SK-N-SH (cell line): Measurements from ENCODE around the gene ARAP1. TPM values are rescaled to one million over a fixed set of nuclear protein-coding genes. Genes with fewer than 3 reads are reported as not detected.

Source experiments
- CTCF ChIA-PET: fragments of 300-600, 350-600 bp; formaldehyde crosslinking; extraction: SDS; loops from one replicate; lab custom pipeline; 2021; lab: Yijun Ruan, JAX
- POLR2A ChIA-PET: fragments of 350-600 bp; sonication (Branson Sonifier 250); formaldehyde crosslinking; extraction: SDS; loops from one replicate; lab custom pipeline; 2020; ENCODE audit warnings: antibody characterized with exemption, inconsistent platforms; lab: Yijun Ruan, JAX
- DNase-seq: peaks from one replicate; pipeline ENCODE4 v3.0.0; 2012
- H2AFZ ChIP-seq: fragments of 200-600 bp; sonication (generic); 2 replicates; pipeline ENCODE4 v1.8.1; 2016; ENCODE audit warnings: antibody characterized with exemption, mild to moderate bottlenecking, low read depth
- H3F3A ChIP-seq: fragments of 200-600 bp; sonication (generic); replicated peaks from 2 replicates; pipeline ENCODE3; 2016; ENCODE audit warnings: antibody characterized with exemption, mild to moderate bottlenecking; ENCODE audit not compliant: insufficient read depth
- H3K27ac ChIP-seq, 2 experiments: fragments of 200-500 bp in 1 of 2; fragments of 200-600 bp in 1 of 2; sonication (Bioruptor generic) in 1 of 2; sonication (generic), shearing (Covaris generic) in 1 of 2; 2 replicates each; pipeline versions ENCODE4 v1.5.1 to v1.6.1; 2014 to 2016; ENCODE audit warnings: low read depth in 2 of 2, inconsistent platforms in 1 of 2, low read length in 1 of 2, mild to moderate bottlenecking in 1 of 2, mixed read lengths in 1 of 2
- H3K27me3 ChIP-seq: fragments of 200-600 bp; sonication (generic), shearing (Covaris generic); 2 replicates; pipeline ENCODE4 v1.6.1; 2016; ENCODE audit warnings: mixed run types; ENCODE audit not compliant: insufficient read depth
- H3K36me3 ChIP-seq, 2 experiments: fragments of 200-500 bp in 1 of 2; fragments of 200-600 bp in 1 of 2; sonication (Bioruptor generic) in 1 of 2; sonication (generic) in 1 of 2; replicated peaks in 1 of 2; 2 replicates each; pipeline versions ENCODE3 to v1.5.1; 2014 to 2016; ENCODE audit warnings: low read length in 1 of 2, mild to moderate bottlenecking in 1 of 2; ENCODE audit not compliant: insufficient read depth in 2 of 2, control insufficient read depth in 1 of 2
- H3K4me1 ChIP-seq, 2 experiments: fragments of 200-500 bp in 1 of 2; fragments of 200-600 bp in 1 of 2; sonication (Bioruptor generic) in 1 of 2; sonication (generic), shearing (Covaris generic) in 1 of 2; 2 replicates each; pipeline versions ENCODE4 v1.5.1 to v1.6.1; 2014 to 2016; ENCODE audit warnings: low read depth in 1 of 2, low read length in 1 of 2, mixed run types in 1 of 2; ENCODE audit not compliant: insufficient read depth in 2 of 2, control insufficient read depth in 1 of 2
- H3K4me2 ChIP-seq: fragments of 200-600 bp; sonication (generic), shearing (Covaris generic); 2 replicates; pipeline ENCODE4 v1.6.1; 2017; ENCODE audit warnings: mixed run types
- H3K4me3 ChIP-seq, 2 experiments: fragments of 200-500 bp in 1 of 2; fragments of 200-600 bp in 1 of 2; sonication (Bioruptor generic) in 1 of 2; sonication (generic), shearing (Covaris generic) in 1 of 2; 2 replicates each; pipeline versions ENCODE4 v1.5.1 to v1.8.1; 2014 to 2016; ENCODE audit warnings: low read depth in 2 of 2, inconsistent platforms in 1 of 2, low read length in 1 of 2, mild to moderate bottlenecking in 1 of 2, mixed read lengths in 1 of 2, moderate library complexity in 1 of 2
- H3K79me2 ChIP-seq: fragments of 200-600 bp; sonication (generic); 2 replicates; pipeline ENCODE4 v1.8.1; 2017; ENCODE audit warnings: mild to moderate bottlenecking; ENCODE audit not compliant: insufficient read depth
- H3K9ac ChIP-seq: fragments of 200-600 bp; sonication (generic); 2 replicates; pipeline ENCODE4 v1.6.1; 2017; ENCODE audit warnings: mixed run types
- H3K9me2 ChIP-seq: fragments of 200-600 bp; sonication (generic); 2 replicates; pipeline ENCODE4 v1.6.1; 2017; ENCODE audit warnings: mixed run types
- H3K9me3 ChIP-seq: fragments of 200-600 bp; sonication (generic); 2 replicates; pipeline ENCODE4 v1.6.1; 2017; ENCODE audit warnings: mixed run types, mild to moderate bottlenecking, moderate library complexity
- H4K20me1 ChIP-seq: fragments of 200-600 bp; sonication (generic); 2 replicates; pipeline ENCODE4 v1.6.1; 2017; ENCODE audit warnings: mild to moderate bottlenecking, mixed run types; ENCODE audit not compliant: insufficient read depth
- CTCF ChIP-seq: fragments of 200-600 bp; sonication (generic); IDR thresholded peaks from 2 replicates; pipeline ENCODE4 v1.6.1; 2017; ENCODE audit warnings: antibody characterized with exemption, mild to moderate bottlenecking, moderate library complexity
- ELF1 ChIP-seq: IDR thresholded peaks from 2 replicates; pipeline ENCODE4 v1.4.0; 2012
- GABPA ChIP-seq: IDR thresholded peaks from 2 replicates; pipeline ENCODE4 v1.4.0; 2012; ENCODE audit warnings: low read depth, mild to moderate bottlenecking
- IRF3 ChIP-seq: fragments of 150-350 bp; IDR thresholded peaks from 2 replicates; pipeline ENCODE4 v1.6.1; 2016; ENCODE audit warnings: mild to moderate bottlenecking, low read depth, low read length
- MXI1 ChIP-seq: IDR thresholded peaks from 2 replicates; pipeline ENCODE4 v1.6.1; 2012; ENCODE audit warnings: mild to moderate bottlenecking, low read depth, low read length, improper control_type of control experiment
- NFIC ChIP-seq: IDR thresholded peaks from 2 replicates; pipeline ENCODE4 v1.4.0; 2012; ENCODE audit warnings: borderline replicate concordance
- NRF1 ChIP-seq: IDR thresholded peaks from 2 replicates; pipeline ENCODE4 v1.6.1; 2012; ENCODE audit warnings: low read depth, mild to moderate bottlenecking, low read length
- POLR2AphosphoS5 ChIP-seq: IDR thresholded peaks from 2 replicates; pipeline ENCODE4 v1.6.1; 2012; ENCODE audit warnings: low read depth, low read length
- RCOR1 ChIP-seq: fragments of 150-350 bp; IDR thresholded peaks from 2 replicates; pipeline ENCODE4 v1.6.1; 2017; ENCODE audit warnings: antibody characterized with exemption, low read length
- RXRA ChIP-seq: IDR thresholded peaks from 2 replicates; pipeline ENCODE4 v1.4.0; 2012; ENCODE audit warnings: low read depth, mild to moderate bottlenecking, borderline replicate concordance
- SMC3 ChIP-seq: IDR thresholded peaks from 2 replicates; pipeline ENCODE4 v1.6.1; 2012; ENCODE audit warnings: low read depth, low read length, improper control_type of control experiment
- TCF12 ChIP-seq: IDR thresholded peaks from 2 replicates; pipeline ENCODE4 v1.4.0; 2012
- YY1 ChIP-seq: IDR thresholded peaks from 2 replicates; pipeline ENCODE4 v1.4.0; 2012; ENCODE audit warnings: low read depth, mild to moderate bottlenecking
- ZBTB33 ChIP-seq: IDR thresholded peaks from 2 replicates; pipeline ENCODE4 v1.4.0; 2012; ENCODE audit warnings: low read depth, borderline replicate concordance
- WGBS: methylation state at CpG from one replicate; pipeline ENCODE4 v1.1.6; 2017; ENCODE audit warnings: low lambda C conversion rate; 5-methylcytosine and 5-hydroxymethylcytosine counted together
- polyA plus RNA-seq, 3 experiments: library from polyadenylated mRNA; depleted of rRNA; stranded (reverse); fragments of >200 nt; gene quantifications; 2 replicates each; pipeline ENCODE4 v1.2.3, GENCODE V29; 2012

The ARAP1 gene
- polyA plus RNA-seq, 1 of the 3 experiments (the other 2 are of a cell fraction), result 56.6 TPM

- Histone ChIP-seq H3F3A (no peaks in the 10 kb centered on the region), H3K27me3 (no peaks in the 10 kb centered on the region)
Observed at GRCh38 chr11:72680624-72681158, 71.5 kb downstream of the ARAP1 start.

GRCh38 chr11:72679869-72680268 is 72.3 kb downstream of the ARAP1 start:
- CTCF ChIA-PET, result interaction anchor here (0.7 to 12.2 kb wide), 9 partner anchors 11 to 209 kb away, joined by 3 to 207 read pairs (median 20); no protein-coding TSS in a partner anchor
- no peaks in the 10 kb centered on the region for H3K36me3 ChIP-seq
- H3K4me2 ChIP-seq, result no peak overlapping the region
- no peak overlapping the region for H2AFZ ChIP-seq
- DNase-seq, result no peak
- no peaks in the 10 kb centered on the region for H3K9me3 ChIP-seq
- POLR2A ChIA-PET, result interaction anchor here (0.6 kb wide), 1 partner anchor 566 kb away, joined by 3 read pairs; no protein-coding TSS in a partner anchor
- no peaks in the 10 kb centered on the region for H3K79me2 ChIP-seq
- H3K27ac ChIP-seq, result no peak overlapping the region
- 83% methylated on average over 4 of the region's 5 CpGs for WGBS
- no peak overlapping the region for H3K4me3 ChIP-seq
- no peaks in the 10 kb centered on the region for H3F3A ChIP-seq
- no peak overlapping the region for H3K9ac ChIP-seq
- peaks cover 6% of the 10 kb centered on the region; the same call in 1 of the 2 replicates for H3K27me3 ChIP-seq
- TF ChIP-seq POLR2AphosphoS5, result no peak
- no peak for TF ChIP-seq IRF3
- no peak for TF ChIP-seq CTCF
- no peak for TF ChIP-seq GABPA
- no peak for TF ChIP-seq MXI1
- TF ChIP-seq SMC3, result no peak
- no peak for TF ChIP-seq ELF1
- no peak for TF ChIP-seq YY1
- no peak for TF ChIP-seq NRF1
- TF ChIP-seq, all 33 proteins: peak for 0
- Histone ChIP-seq H3K4me1 (peaks cover 0 to 7% of the 10 kb centered on the region in 2 experiments; a peak in 1 of 4 replicates), H4K20me1 (peaks cover 16% of the 10 kb centered on the region), H3K9me2 (no peaks in the 10 kb centered on the region)

More at GRCh38 chr11:72680624-72681158, 71.5 kb downstream of the ARAP1 start:
- POLR2A ChIA-PET, result interaction anchor here (0.9 kb wide), 1 partner anchor 113 kb away, joined by 3 read pairs; the partner anchor contains the start of gene STARD10
- no peak overlapping the region for H2AFZ ChIP-seq
- H3K4me2 ChIP-seq, result no peak overlapping the region
- no peak overlapping the region for H3K27ac ChIP-seq
- no peaks in the 10 kb centered on the region for H3K9me2 ChIP-seq
- no peak overlapping the region for H3K4me3 ChIP-seq
- TF ChIP-seq IRF3 (no peak), RXRA (no peak), ZBTB33 (no peak), RCOR1 (no peak), NFIC (no peak), TCF12 (no peak)
- H4K20me1 ChIP-seq, result peaks cover 16% of the 10 kb centered on the region
- DNase-seq, result no peak
- 81% methylated on average over 4 of the region's 6 CpGs for WGBS
- H3K9me3 ChIP-seq, result no peaks in the 10 kb centered on the region
- H3K36me3 ChIP-seq, result peaks cover 0 to 5% of the 10 kb centered on the region in 2 experiments
- no peaks in the 10 kb centered on the region for H3K79me2 ChIP-seq
- no peak overlapping the region for H3K9ac ChIP-seq
- peaks cover 0 to 1% of the 10 kb centered on the region in 2 experiments; a peak in 1 of 4 replicates for H3K4me1 ChIP-seq
- CTCF ChIA-PET, result interaction anchor here (0.7 to 12.2 kb wide), 14 partner anchors 9 to 210 kb away, joined by 3 to 207 read pairs (median 4); no protein-coding TSS in a partner anchor
